ENCODE data around the gene MATK.

Gene MATK

GRCh38 chr19:3730457-3730958, 55.7 kb downstream of the MATK start:
- no peak for TF ChIP-seq CTCF (IDR thresholded peaks at IDR 0.05; ENCODE audit: low read depth, low read length)
- DNase-seq (ENCODE audit: extremely low read depth, low read depth) = no peak

Data from AG09319 (cell line).